ENCODE data around the gene TRPM4.

The TRPM4 gene

GRCh38 chr19:49153167-49153809 lies 4.3 kb upstream of the TRPM4 start:
- Mint-ChIP-seq H3K4me3 (peak overlapping the region; percentile 76 to 100 (median 99)), H3K36me3 (ENCODE audit: low read depth) (no peaks in the 10 kb centered on the region), H3K27ac (peak overlapping the region; percentile 5 to 51 (median 10)), H3K4me1 (peaks cover 51% of the 10 kb centered on the region), H3K27me3 (ENCODE audit: low read depth) (peaks cover 15% of the 10 kb centered on the region), H3K9me3 (no peaks in the 10 kb centered on the region)
- no peak for TF ChIP-seq CTCF (IDR thresholded peaks at IDR 0.05; ENCODE audit: unreplicated experiment in 3 of 3)

DNA sequence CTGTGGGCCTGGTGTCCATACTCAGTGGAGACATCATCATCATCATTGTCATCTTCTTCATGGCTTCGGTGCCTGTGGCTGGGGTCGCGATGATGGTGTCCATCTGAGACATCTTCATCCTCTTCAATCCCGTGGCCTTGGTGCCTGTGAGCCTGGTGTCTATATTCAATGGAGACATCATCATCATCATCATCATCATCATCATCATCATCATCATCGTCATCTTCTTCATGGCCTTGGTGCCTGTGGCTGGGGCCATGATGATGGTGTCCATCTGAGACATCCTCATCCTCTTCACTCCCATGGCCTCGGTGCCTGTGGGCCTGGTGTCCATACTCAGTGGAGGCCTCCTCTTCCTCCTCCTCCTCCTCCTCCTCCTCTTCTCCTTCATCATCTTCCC lies 3.3 kb upstream of the TRPM4 start:
- Mint-ChIP-seq H3K36me3 (ENCODE audit: low read depth) (no peaks in the 10 kb centered on the region), H3K27me3 (ENCODE audit: low read depth) (peaks cover 15% of the 10 kb centered on the region), H3K4me3 (peak overlapping the region; percentile 76 to 99 (median 83)), H3K4me1 (peaks cover 54% of the 10 kb centered on the region), H3K27ac (peak overlapping the region in 2 of 3 experiments; percentile 86 to 92), H3K9me3 (no peaks in the 10 kb centered on the region)
- no peak for TF ChIP-seq CTCF (IDR thresholded peaks at IDR 0.05; ENCODE audit: unreplicated experiment in 3 of 3)

DNA sequence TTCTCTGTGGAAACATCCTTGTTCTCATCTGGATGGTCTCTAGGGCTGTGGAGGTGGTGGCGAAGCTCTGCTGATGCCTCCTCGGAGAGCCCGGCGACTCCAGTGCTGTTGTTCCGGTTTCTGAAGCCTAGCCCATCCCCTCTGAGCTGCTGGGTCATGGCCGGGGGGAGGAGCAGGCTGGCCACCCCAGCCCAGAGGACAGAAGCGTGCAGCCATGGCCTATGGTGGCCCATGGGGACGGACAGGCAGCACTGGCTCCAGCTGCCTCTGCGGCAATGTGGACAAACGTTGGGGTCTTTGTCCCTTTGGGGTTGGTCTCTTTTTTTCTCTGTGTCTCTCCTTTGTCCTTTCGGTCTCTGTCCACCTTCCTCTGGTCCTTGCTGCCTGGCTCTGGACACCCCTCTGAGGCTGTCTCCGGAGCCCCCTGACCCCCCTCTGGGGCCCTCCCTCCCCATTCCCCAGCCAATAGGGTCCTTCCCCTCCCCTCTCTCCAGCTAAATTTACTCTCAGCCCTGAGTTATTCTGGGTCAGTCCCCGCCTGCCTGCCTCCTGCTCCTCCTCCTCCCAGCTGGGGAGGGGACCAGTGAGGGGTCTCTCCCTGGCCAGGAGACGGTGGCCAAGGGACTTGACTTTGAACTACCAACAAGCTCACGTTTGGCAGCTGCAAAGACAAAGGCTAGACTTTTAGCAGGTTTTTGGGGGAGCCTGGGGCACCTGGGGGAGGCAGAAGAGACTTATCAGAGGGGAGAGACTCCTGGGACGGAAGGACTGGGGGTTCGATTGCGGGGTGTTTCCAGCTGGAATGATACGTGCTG lies 2.4 kb upstream of the TRPM4 start, which contains the start of gene HRC:
HRC (minus strand) TSS at position 392 of the 815 bp plus-strand sequence; CDS start at position 233, 159 bp downstream.
- Mint-ChIP-seq H3K27me3 (ENCODE audit: low read depth) (peaks cover 15% of the 10 kb centered on the region), H3K27ac (peak within 1 kb of the TSS; percentile 86 to 92 (median 89)), H3K9me3 (no peaks in the 10 kb centered on the region), H3K36me3 (ENCODE audit: low read depth) (no peaks in the 10 kb centered on the region), H3K4me3 (peak within 1 kb of the TSS; percentile 76 to 99 (median 83)), H3K4me1 (peaks cover 50% of the 10 kb centered on the region)
- no peak for TF ChIP-seq CTCF (IDR thresholded peaks at IDR 0.05; ENCODE audit: unreplicated experiment in 3 of 3)

GRCh38 chr19:49155820-49156346 lies 1.7 kb upstream of the TRPM4 start:
- peak overlapping the region; percentile 76 to 99 (median 83) for H3K4me3 Mint-ChIP-seq
- peaks cover 50% of the 10 kb centered on the region for H3K4me1 Mint-ChIP-seq
- peaks cover 15% of the 10 kb centered on the region for H3K27me3 Mint-ChIP-seq (ENCODE audit: low read depth)
- peak overlapping the region; percentile 86 to 92 (median 89) for H3K27ac Mint-ChIP-seq
- no peak for TF ChIP-seq CTCF (IDR thresholded peaks at IDR 0.05; ENCODE audit: unreplicated experiment in 3 of 3)
- no peaks in the 10 kb centered on the region for H3K9me3 Mint-ChIP-seq
- H3K36me3 Mint-ChIP-seq (ENCODE audit: low read depth): peaks cover 2% of the 10 kb centered on the region

DNA sequence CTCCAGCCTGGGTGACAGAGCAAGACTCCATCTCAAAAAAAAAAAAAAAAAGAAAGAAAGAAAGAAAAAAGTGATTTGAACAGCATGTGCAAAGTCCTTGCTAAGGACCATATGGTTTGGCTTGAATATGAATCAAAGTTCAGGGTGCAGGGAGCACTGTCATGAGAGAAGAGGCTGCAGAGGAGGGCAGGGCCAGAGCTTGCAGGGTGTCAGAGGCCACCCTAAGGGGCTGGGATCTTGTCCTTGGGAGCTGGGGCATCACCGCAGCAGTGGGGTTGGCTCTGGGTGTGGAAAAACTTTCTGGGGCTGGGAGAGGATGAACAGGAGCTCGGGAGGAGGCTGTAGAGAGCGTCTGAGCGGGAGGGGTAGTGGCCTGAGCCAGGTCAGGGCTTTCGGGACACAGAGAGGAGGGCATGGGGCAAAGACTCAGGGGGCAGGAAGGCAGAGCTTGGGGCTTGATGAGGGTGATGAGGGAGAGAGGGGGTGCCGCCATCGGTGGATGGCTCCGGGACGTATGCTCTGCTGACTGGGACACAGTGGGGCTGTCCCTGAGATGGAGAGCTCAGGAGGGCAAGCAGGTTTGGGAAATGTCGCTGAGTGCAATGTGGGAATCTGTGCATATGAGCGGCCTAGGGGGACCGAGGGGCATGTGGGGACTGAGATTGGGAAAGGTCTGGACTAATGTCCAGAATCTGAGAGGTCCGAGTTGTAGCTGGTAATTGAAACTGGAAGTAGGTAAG lies 3.0 kb downstream of the TRPM4 start:
- TF ChIP-seq CTCF (IDR thresholded peaks at IDR 0.05; ENCODE audit: unreplicated experiment in 3 of 3): no peak
- peaks cover 4% of the 10 kb centered on the region for H3K36me3 Mint-ChIP-seq (ENCODE audit: low read depth)
- H3K4me1 Mint-ChIP-seq: peaks cover 16% of the 10 kb centered on the region
- H3K4me3 Mint-ChIP-seq: peak overlapping the region in 2 of 3 experiments; percentile 6 to 38
- H3K9me3 Mint-ChIP-seq: no peaks in the 10 kb centered on the region
- no peak overlapping the region for H3K27ac Mint-ChIP-seq
- H3K27me3 Mint-ChIP-seq (ENCODE audit: low read depth): peaks cover 3% of the 10 kb centered on the region
